ENCODE measurements around the gene OST4.

OST4 gene

GRCh38 chr2:27083410-27084296 is 12.2 kb upstream of the OST4 start:
- no peak overlapping the region for H3K4me3 ChIP-seq (ENCODE audit: control insufficient read depth, low read depth, low read length)
- no peak for DNase-seq (ENCODE audit: low read depth)
- TF ChIP-seq, protein P1, sequence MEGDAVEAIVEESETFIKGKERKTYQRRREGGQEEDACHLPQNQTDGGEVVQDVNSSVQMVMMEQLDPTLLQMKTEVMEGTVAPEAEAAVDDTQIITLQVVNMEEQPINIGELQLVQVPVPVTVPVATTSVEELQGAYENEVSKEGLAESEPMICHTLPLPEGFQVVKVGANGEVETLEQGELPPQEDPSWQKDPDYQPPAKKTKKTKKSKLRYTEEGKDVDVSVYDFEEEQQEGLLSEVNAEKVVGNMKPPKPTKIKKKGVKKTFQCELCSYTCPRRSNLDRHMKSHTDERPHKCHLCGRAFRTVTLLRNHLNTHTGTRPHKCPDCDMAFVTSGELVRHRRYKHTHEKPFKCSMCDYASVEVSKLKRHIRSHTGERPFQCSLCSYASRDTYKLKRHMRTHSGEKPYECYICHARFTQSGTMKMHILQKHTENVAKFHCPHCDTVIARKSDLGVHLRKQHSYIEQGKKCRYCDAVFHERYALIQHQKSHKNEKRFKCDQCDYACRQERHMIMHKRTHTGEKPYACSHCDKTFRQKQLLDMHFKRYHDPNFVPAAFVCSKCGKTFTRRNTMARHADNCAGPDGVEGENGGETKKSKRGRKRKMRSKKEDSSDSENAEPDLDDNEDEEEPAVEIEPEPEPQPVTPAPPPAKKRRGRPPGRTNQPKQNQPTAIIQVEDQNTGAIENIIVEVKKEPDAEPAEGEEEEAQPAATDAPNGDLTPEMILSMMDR (IDR thresholded peaks at IDR 0.05; ENCODE audit: control insufficient read depth, insufficient read depth, low read depth, low read length, missing control alignments), result no peak

DNA sequence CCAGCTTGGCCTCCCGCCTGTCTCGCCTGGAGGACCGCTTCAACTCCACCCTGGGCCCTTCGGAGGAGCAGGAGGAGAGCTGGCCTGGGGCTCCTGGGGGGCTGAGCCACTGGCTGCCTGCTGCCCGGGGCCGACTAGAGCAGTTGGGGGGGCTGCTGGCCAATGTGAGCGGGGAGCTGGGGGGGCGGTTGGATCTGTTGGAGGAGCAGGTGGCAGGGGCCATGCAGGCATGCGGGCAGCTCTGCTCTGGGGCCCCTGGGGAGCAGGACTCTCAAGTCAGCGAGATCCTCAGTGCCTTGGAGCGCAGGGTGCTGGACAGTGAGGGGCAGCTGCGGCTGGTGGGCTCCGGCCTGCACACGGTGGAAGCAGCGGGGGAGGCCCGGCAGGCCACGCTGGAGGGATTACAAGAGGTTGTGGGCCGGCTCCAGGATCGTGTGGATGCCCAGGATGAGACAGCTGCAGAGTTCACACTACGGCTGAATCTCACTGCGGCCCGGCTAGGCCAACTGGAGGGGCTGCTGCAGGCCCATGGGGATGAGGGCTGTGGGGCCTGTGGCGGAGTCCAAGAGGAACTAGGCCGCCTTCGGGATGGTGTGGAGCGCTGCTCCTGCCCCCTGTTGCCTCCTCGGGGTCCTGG is 11.4 kb upstream of the OST4 start:
- no peak overlapping the region for H3K4me3 ChIP-seq (ENCODE audit: control insufficient read depth, low read depth, low read length)

DNA sequence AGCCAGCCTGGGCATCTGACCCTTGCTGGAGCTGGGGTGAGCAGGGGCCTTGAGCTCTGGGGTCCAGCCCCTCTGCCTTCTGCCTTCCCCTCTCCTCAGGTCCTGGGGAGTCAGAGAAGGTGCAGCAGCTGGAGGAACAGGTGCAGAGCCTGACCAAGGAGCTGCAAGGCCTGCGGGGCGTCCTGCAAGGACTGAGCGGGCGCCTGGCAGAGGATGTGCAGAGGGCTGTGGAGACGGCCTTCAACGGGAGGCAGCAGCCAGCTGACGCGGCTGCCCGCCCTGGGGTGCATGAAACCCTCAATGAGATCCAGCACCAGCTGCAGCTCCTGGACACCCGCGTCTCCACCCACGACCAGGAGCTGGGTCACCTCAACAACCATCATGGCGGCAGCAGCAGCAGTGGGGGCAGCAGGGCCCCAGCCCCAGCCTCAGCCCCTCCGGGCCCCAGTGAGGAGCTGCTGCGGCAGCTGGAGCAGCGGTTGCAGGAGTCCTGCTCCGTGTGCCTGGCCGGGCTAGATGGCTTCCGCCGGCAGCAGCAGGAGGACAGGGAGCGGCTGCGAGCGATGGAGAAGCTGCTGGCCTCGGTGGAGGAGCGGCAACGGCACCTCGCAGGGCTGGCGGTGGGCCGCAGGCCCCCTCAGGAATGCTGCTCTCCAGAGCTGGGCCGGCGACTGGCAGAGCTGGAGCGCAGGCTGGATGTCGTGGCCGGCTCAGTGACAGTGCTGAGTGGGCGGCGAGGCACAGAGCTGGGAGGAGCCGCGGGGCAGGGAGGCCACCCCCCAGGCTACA is 10.7 kb upstream of the OST4 start:
- no peak overlapping the region for H3K4me3 ChIP-seq (ENCODE audit: control insufficient read depth, low read depth, low read length)
- no peak for DNase-seq (ENCODE audit: low read depth)
- TF ChIP-seq, protein P1 (IDR thresholded peaks at IDR 0.05; ENCODE audit: control insufficient read depth, insufficient read depth, low read depth, low read length, missing control alignments), result no peak

More for the DNA sequence above, 11.4 kb upstream of the OST4 start:
- no peak for DNase-seq (ENCODE audit: low read depth)
- TF ChIP-seq, protein P1 (IDR thresholded peaks at IDR 0.05; ENCODE audit: control insufficient read depth, insufficient read depth, low read depth, low read length, missing control alignments), result no peak

DNA sequence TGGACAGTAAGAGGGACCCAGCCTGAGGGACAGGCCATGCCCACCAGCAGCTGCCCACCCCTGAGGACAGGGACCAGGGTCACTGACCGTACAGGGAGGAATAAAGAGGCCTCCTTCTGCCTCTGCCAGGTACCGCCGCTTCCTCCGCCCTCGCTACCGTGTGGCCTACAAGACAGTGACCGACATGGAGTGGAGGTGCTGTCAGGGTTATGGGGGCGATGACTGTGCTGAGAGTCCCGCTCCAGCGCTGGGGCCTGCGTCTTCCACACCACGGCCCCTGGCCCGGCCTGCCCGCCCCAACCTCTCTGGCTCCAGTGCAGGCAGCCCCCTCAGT is 9.1 kb upstream of the OST4 start:
- DNase-seq (ENCODE audit: low read depth), result no peak
- TF ChIP-seq, protein P1 (IDR thresholded peaks at IDR 0.05; ENCODE audit: control insufficient read depth, insufficient read depth, low read depth, low read length, missing control alignments), result no peak
- H3K4me3 ChIP-seq (ENCODE audit: control insufficient read depth, low read depth, low read length), result peak overlapping the region; percentile 92

DNA sequence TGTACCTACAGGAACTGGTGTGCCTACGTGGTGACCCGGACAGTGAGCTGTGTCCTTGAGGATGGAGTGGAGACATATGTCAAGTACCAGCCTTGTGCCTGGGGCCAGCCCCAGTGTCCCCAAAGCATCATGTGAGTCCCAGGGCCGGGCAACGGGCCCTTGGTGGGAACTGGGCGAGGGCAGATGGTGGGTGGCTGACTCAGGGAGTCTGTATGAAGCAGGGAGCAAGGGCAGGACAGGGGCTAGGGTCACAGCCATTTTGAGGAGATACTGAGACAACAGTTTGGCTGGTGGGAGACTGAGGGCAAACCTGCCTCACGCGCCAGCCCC is 8.7 kb upstream of the OST4 start:
- TF ChIP-seq, protein P1 (IDR thresholded peaks at IDR 0.05; ENCODE audit: control insufficient read depth, insufficient read depth, low read depth, low read length, missing control alignments), result no peak
- no peak for DNase-seq (ENCODE audit: low read depth)
- peak overlapping the region; percentile 92 for H3K4me3 ChIP-seq (ENCODE audit: control insufficient read depth, low read depth, low read length)

- TF ChIP-seq, protein P1 (IDR thresholded peaks at IDR 0.05; ENCODE audit: control insufficient read depth, insufficient read depth, low read depth, low read length, missing control alignments), result no peak
- H3K4me3 ChIP-seq (ENCODE audit: control insufficient read depth, low read depth, low read length), result peak overlapping the region; percentile 92
- no peak for DNase-seq (ENCODE audit: low read depth)
These were observed 8.0 kb upstream of the OST4 start for GRCh38 chr2:27079233-27080139.
